GM18858 (cell line): Measurements from ENCODE around the gene PPP1R3G.

Experiments
- ATAC-seq: cut with Tn5 transposase; IDR thresholded peaks from one replicate; pipeline ENCODE4 v1.9.1; 2021; ENCODE audit not compliant: unreplicated experiment

The PPP1R3G gene

GRCh38 chr6:5071216-5071615, 13.9 kb upstream of the PPP1R3G start:
- no peak for ATAC-seq

- no peak for ATAC-seq
Measured at GRCh38 chr6:5072440-5072839, 12.7 kb upstream of the PPP1R3G start.

GRCh38 chr6:5073992-5074391, 11.1 kb upstream of the PPP1R3G start:
- ATAC-seq, result no peak

- no peak for ATAC-seq
Measured at GRCh38 chr6:5076931-5077330, 8.2 kb upstream of the PPP1R3G start.

GRCh38 chr6:5078121-5078669, 6.9 kb upstream of the PPP1R3G start:
- ATAC-seq, result no peak

- no peak for ATAC-seq
Measured at GRCh38 chr6:5079692-5080091, 5.4 kb upstream of the PPP1R3G start.

- no peak for ATAC-seq
Measured at GRCh38 chr6:5080574-5080973, 4.6 kb upstream of the PPP1R3G start.

GRCh38 chr6:5081182-5081581, 4.0 kb upstream of the PPP1R3G start:
- ATAC-seq, result no peak

GRCh38 chr6:5081955-5082354, 3.2 kb upstream of the PPP1R3G start:
- no peak for ATAC-seq

- no peak for ATAC-seq
Measured at GRCh38 chr6:5082487-5083306, 2.4 kb upstream of the PPP1R3G start.

- no peak for ATAC-seq
Measured at GRCh38 chr6:5083307-5083583, 1.9 kb upstream of the PPP1R3G start.

- ATAC-seq, result no peak
Measured at GRCh38 chr6:5083813-5084359, 1.3 kb upstream of the PPP1R3G start.

- ATAC-seq, result no peak
Measured at GRCh38 chr6:5084360-5084780, 771 bp upstream of the PPP1R3G start.

GRCh38 chr6:5085648-5086293, 630 bp downstream of the PPP1R3G start:
- ATAC-seq, result no peak

GRCh38 chr6:5086294-5086890, 1.3 kb downstream of the PPP1R3G start:
- ATAC-seq, result no peak

- ATAC-seq, result no peak
Measured at GRCh38 chr6:5087389-5087788, 2.2 kb downstream of the PPP1R3G start.

- no peak for ATAC-seq
Measured at GRCh38 chr6:5088780-5089179, 3.6 kb downstream of the PPP1R3G start.

- ATAC-seq, result no peak
Measured at GRCh38 chr6:5089481-5090438, 4.6 kb downstream of the PPP1R3G start.

GRCh38 chr6:5090603-5091002, 5.5 kb downstream of the PPP1R3G start:
- ATAC-seq, result no peak

GRCh38 chr6:5091210-5092069, 6.3 kb downstream of the PPP1R3G start:
- ATAC-seq, result no peak
